CD8-positive, alpha-beta memory T cell (primary cell): ENCODE measurements around the gene OSTC. TPM values are rescaled to one million over a fixed set of nuclear protein-coding genes. Genes with fewer than 3 reads are reported as not detected.

ENCODE experiments used
- CTCF ChIA-PET: fragments of 350-600 bp; sonication (Branson Sonifier 250); formaldehyde crosslinking; loops from one replicate; lab custom pipeline; 2021; ENCODE audit warnings: antibody characterized with exemption; lab: Charles Lee
- POLR2A ChIA-PET: fragments of 350-600 bp; sonication (Branson Sonifier 250); formaldehyde crosslinking; loops from one replicate; lab custom pipeline; 2021; ENCODE audit warnings: antibody characterized with exemption; lab: Charles Lee
- DNase-seq, 5 donors: peaks; one replicate each; pipeline versions ENCODE4 v3.0.0 to v3.0.0-alpha.2; 2020 to 2022; ENCODE audit warnings: mixed read lengths in 1 of 5
- H3K27ac ChIP-seq: one replicate; pipeline ENCODE4 v1.7.0; 2013; ENCODE audit warnings: low read depth, mild to moderate bottlenecking, low read length, moderate library complexity
- H3K27me3 ChIP-seq: 2 replicates; pipeline ENCODE4 v1.7.0; 2013; ENCODE audit warnings: low read length, mild to moderate bottlenecking; ENCODE audit not compliant: insufficient read depth, poor library complexity, severe bottlenecking
- H3K36me3 ChIP-seq: 2 replicates; pipeline ENCODE4 v1.7.0; 2013; ENCODE audit warnings: mild to moderate bottlenecking, low read length, moderate library complexity; ENCODE audit not compliant: insufficient read depth
- H3K4me1 ChIP-seq: 2 replicates; pipeline ENCODE4 v1.7.0; 2013; ENCODE audit warnings: mild to moderate bottlenecking, low read length, moderate library complexity; ENCODE audit not compliant: insufficient read depth
- H3K4me3 ChIP-seq: 2 replicates; pipeline ENCODE4 v1.7.0; 2013; ENCODE audit warnings: mild to moderate bottlenecking, low read length
- H3K9me3 ChIP-seq: 2 replicates; pipeline ENCODE4 v1.7.0; 2013; ENCODE audit warnings: mild to moderate bottlenecking, low read length
- H3K27ac Mint-ChIP-seq, 8 donors: one replicate each; pipeline ENCODE4 v1.8.0; 2020 to 2021; ENCODE audit warnings: mixed read lengths in 8 of 8, mild to moderate bottlenecking in 6 of 8, inconsistent platforms in 3 of 8, moderate library complexity in 3 of 8
- H3K27me3 Mint-ChIP-seq, 2 donors: one replicate each; pipeline ENCODE4 v1.8.0; 2020 to 2021; ENCODE audit warnings: mixed read lengths in 2 of 2, mild to moderate bottlenecking in 1 of 2, moderate library complexity in 1 of 2
- H3K36me3 Mint-ChIP-seq, 3 donors: one replicate each; pipeline ENCODE4 v1.8.0; 2020 to 2021; ENCODE audit warnings: mixed read lengths in 3 of 3, inconsistent platforms in 1 of 3, mild to moderate bottlenecking in 1 of 3
- H3K4me1 Mint-ChIP-seq, 3 donors: one replicate each; pipeline ENCODE4 v1.8.0; 2020 to 2021; ENCODE audit warnings: mixed read lengths in 3 of 3, inconsistent platforms in 1 of 3, mild to moderate bottlenecking in 1 of 3
- H3K4me3 Mint-ChIP-seq, 7 donors: one replicate each; pipeline ENCODE4 v1.8.0; 2020 to 2021; ENCODE audit warnings: mixed read lengths in 7 of 7, mild to moderate bottlenecking in 6 of 7, moderate library complexity in 4 of 7, inconsistent platforms in 2 of 7
- H3K9me3 Mint-ChIP-seq, 5 donors: one replicate each; pipeline ENCODE4 v1.8.0; 2020 to 2022; ENCODE audit warnings: mixed read lengths in 5 of 5, mild to moderate bottlenecking in 3 of 5, moderate library complexity in 2 of 5, inconsistent platforms in 1 of 5
- polyA plus RNA-seq: library from polyadenylated mRNA; unstranded; fragments of 300-500 nt; fragmentation: Illumina TruSeq; gene quantifications from one replicate; pipeline ENCODE4 v1.2.3, GENCODE V29; 2021
- total RNA-seq, 2 experiments: library from RNA; stranded (reverse); gene quantifications; one replicate each; pipeline ENCODE4 v1.2.3, GENCODE V29; 2021

Gene OSTC
- total and polyA plus RNA-seq, 3 experiments from 2014 or later, result 90.8 to 154 (median 93.1) TPM

DNA sequence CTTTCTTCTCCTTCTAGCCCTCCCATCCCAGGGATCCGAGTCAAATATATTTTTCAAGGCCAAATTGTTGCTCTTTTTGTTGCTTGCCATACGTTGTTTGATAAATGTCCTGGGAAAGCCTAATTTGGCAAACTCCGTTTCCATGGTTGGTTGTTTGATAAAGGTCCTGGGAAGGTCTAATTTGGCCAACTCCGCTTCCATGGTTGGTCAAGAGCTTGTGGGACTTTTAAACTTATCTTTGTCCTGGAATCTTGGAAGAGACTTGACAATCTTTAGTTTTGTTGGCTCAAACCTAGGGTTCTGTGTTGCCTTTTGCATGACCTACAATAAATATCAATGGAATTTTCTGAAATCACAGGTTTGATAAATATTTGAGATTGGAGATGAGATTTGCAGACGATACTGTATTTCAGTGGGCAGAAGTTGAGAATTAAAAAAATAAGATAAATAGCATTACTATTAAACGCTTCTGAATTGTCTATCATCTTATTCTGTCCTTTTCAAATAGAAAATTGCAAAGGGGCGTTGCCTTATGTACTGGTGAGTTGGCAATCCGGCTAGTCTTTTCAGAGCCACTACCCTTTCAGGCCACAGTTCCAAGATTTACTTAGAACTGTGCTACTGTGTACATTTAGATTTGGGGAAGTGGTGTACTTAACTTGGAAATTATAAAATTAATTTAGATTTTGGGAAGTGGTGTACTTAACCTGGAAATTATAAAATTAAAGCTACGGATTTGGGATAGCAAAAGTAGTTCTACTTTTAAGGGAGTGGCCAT lies 804 bp downstream of the OSTC start:
- peaks cover 14% of the 10 kb centered on the region for H3K4me1 ChIP-seq
- H3K4me3 Mint-ChIP-seq, result peak overlapping the region; percentile 94 to 99 (median 98)
- peaks cover 36 to 51% (median 46%) of the 10 kb centered on the region in 3 donors for H3K4me1 Mint-ChIP-seq
- peak overlapping the region; percentile 90 for H3K4me3 ChIP-seq
- H3K27me3 Mint-ChIP-seq, result no peaks in the 10 kb centered on the region
- H3K36me3 ChIP-seq, result peaks cover 2% of the 10 kb centered on the region
- CTCF ChIA-PET, result no interaction called here
- POLR2A ChIA-PET, result interaction anchor here (0.6 to 3.0 kb wide), 2 partner anchors 30 to 931 kb away, joined by 3 to 20 read pairs; partner anchors contain the start of genes PAPSS1 and RPL34
- DNase-seq, result no peak
- no peaks in the 10 kb centered on the region for H3K27me3 ChIP-seq
- peak overlapping the region; percentile 94 for H3K27ac ChIP-seq
- H3K9me3 Mint-ChIP-seq, result no peaks in the 10 kb centered on the region
- H3K27ac Mint-ChIP-seq, result peak overlapping the region; percentile 96 to 100 (median 98)
- H3K36me3 Mint-ChIP-seq, result peaks cover 0 to 25% (median 9%) of the 10 kb centered on the region in 3 donors
- no peaks in the 10 kb centered on the region for H3K9me3 ChIP-seq

DNA sequence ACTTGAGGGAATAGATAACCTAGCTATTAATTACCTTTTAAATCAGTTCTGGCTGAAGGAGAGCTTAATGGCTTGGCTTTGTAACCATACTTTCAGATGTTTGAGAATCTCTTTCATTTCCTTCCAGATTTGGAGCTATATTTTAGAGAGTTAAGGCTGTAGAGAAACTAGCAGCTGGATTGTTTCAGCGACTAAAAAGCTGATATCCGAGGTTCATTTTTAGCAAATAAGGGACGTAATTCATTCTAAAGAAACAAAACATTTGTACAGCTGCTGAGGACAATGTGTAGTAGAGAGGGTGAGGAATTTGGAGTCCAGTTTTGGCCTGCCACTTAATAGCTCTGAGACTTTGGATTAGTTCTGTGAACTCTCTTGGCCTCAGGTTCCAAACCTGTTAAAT lies 12.2 kb downstream of the OSTC start:
- CTCF ChIA-PET, result interaction anchor here (1.1 kb wide), 1 partner anchor 13 kb away, joined by 3 read pairs; the partner anchor contains the start of gene OSTC
- no peaks in the 10 kb centered on the region for H3K4me1 ChIP-seq
- H3K27ac ChIP-seq, result no peak overlapping the region
- H3K27me3 Mint-ChIP-seq, result no peaks in the 10 kb centered on the region
- no peaks in the 10 kb centered on the region for H3K9me3 Mint-ChIP-seq
- H3K4me1 Mint-ChIP-seq, result peaks cover 6 to 10% (median 8%) of the 10 kb centered on the region in 3 donors
- peaks cover 0 to 75% (median 14%) of the 10 kb centered on the region in 3 donors for H3K36me3 Mint-ChIP-seq
- H3K4me3 Mint-ChIP-seq, result no peak overlapping the region
- H3K36me3 ChIP-seq, result peaks cover 22% of the 10 kb centered on the region
- H3K9me3 ChIP-seq, result no peaks in the 10 kb centered on the region
- POLR2A ChIA-PET, result no interaction called here
- no peaks in the 10 kb centered on the region for H3K27me3 ChIP-seq
- H3K4me3 ChIP-seq, result no peak overlapping the region
- no peak for DNase-seq
- H3K27ac Mint-ChIP-seq, result no peak overlapping the region

DNA sequence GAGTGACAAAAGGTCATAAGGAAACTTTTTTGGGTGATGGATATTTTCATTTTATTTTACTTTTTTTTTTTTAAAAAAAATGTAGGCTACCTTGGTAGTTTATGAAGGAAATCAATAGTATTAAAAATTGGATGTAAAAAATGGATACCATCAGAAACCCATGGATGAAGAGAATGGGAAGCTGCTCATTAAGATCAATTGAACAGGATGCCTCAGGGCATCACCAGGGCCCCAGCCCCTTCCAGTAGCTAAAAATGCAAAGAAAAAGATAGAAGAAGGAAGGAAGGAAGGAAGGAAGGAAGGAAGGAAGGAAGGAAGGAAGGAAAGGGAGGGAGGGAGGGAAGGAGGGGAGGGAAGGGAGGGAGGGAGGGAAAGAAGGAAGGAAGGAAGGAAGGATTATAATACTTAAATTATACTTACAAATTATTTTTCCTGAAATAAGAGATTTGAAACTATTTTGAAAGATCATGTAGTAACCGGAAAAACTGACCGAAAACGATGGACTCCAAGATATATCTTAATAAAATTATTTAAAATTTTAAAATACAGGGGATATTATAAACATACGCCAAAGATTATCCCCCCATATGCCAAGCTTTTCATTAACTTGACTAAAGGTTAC lies 24.1 kb downstream of the OSTC start:
- H3K4me3 Mint-ChIP-seq, result no peak overlapping the region
- H3K9me3 ChIP-seq, result no peaks in the 10 kb centered on the region
- DNase-seq, result no peak
- H3K36me3 Mint-ChIP-seq, result peaks cover 0 to 19% (median 1%) of the 10 kb centered on the region in 3 donors
- H3K9me3 Mint-ChIP-seq, result no peaks in the 10 kb centered on the region
- H3K4me1 Mint-ChIP-seq, result no peaks in the 10 kb centered on the region
- H3K27ac Mint-ChIP-seq, result peak overlapping the region in 1 of 8 donors; percentile 58
- H3K27me3 Mint-ChIP-seq, result no peaks in the 10 kb centered on the region
- H3K27me3 ChIP-seq, result no peaks in the 10 kb centered on the region
- no peak overlapping the region for H3K27ac ChIP-seq
- no peaks in the 10 kb centered on the region for H3K4me1 ChIP-seq
- H3K4me3 ChIP-seq, result no peak overlapping the region
- ChIA-PET POLR2A (no interaction called here), CTCF (no interaction called here)
- no peaks in the 10 kb centered on the region for H3K36me3 ChIP-seq

DNA sequence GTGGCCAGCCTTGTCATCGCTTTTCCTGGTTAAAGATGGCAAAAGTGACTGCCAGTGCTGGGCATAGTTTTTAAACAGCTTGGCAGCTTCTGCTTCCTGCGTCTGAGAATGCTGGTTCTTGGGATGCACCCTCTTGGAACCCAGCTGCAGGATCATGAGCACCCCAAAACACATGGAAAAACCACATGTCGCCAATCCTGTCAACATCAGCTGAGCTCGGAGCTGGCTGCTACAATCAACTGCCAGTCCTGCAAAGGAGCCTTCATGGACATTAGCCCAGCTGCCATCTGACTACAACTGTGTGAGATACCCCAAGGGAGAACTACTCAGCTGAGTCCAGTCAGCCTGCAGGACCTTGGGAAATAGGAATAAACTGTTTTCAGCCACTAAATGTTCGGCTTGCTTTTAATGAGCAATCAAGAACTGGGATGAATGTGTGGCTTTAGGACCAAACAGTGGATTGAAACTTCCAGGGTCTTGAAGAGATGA lies 31.0 kb downstream of the OSTC start:
- Histone ChIP-seq H3K9me3 (no peaks in the 10 kb centered on the region), H3K27me3 (no peaks in the 10 kb centered on the region), H3K4me1 (no peaks in the 10 kb centered on the region), H3K4me3 (no peak overlapping the region), H3K36me3 (no peaks in the 10 kb centered on the region), H3K27ac (no peak overlapping the region)
- Mint-ChIP-seq H3K9me3 (no peaks in the 10 kb centered on the region), H3K36me3 (peaks cover 0 to 6% (median 0%) of the 10 kb centered on the region in 3 donors), H3K27me3 (no peaks in the 10 kb centered on the region), H3K27ac (peak overlapping the region in 1 of 8 donors; percentile 86), H3K4me3 (no peak overlapping the region), H3K4me1 (no peaks in the 10 kb centered on the region)
- ChIA-PET CTCF (no interaction called here), POLR2A (no interaction called here)
- no peak for DNase-seq

DNA sequence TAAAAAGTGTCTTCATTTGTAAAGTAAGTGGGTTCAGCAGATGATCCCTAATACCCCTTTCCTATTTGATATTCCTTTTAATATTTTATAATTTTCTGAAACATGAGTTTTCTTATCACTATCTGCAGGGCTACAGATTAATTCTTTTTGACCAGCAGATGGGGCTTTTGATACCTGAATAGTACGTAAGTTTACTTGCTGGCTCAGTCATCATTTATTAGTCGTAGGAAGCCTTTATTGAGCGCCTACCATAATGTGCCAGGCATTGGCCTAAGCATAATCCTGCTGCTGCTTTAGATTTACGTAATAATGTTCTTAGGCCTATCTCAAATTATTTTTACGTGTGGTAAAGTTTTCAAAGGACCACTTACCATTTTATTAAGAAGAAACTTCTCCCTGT lies 33.1 kb downstream of the OSTC start:
- CTCF ChIA-PET, result no interaction called here
- H3K4me3 Mint-ChIP-seq, result no peak overlapping the region

DNA sequence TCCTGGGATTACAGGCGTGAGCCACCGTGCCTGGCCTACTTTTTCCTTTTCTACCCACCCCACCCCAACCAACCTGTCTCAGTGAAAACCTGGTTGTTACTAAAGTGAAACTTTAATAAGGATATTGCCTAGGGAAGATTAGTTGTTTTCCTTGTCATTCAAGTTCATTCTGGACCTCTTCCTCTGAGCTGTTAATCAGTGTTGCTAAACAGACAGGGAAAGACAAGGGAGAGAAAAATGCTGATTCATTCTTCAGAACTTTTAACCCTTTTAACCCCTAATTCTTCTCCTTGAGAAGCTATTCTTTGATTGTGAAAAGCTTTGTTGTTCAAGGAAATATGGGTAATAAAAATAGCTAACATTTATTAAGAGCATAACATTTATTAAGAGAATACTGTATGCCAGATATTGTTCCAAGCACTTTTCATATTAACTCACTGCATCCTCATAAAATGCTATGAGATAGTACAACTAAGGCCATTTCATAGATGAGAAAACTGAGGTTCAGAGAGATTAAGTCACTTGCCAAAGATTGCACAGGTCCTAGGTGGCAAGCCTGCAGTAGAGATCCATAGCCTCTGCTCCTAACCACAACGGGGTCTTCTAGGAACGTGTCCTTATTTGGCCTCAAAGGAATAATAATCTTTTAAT lies 34.8 kb downstream of the OSTC start:
- Mint-ChIP-seq H3K4me1 (no peaks in the 10 kb centered on the region), H3K36me3 (peaks cover 0 to 2% (median 0%) of the 10 kb centered on the region in 3 donors), H3K9me3 (no peaks in the 10 kb centered on the region), H3K4me3 (no peak overlapping the region), H3K27ac (no peak overlapping the region), H3K27me3 (peaks cover 0 to 7% of the 10 kb centered on the region in 2 donors)
- H3K27me3 ChIP-seq, result no peaks in the 10 kb centered on the region
- ChIA-PET CTCF (no interaction called here), POLR2A (interaction anchor here (0.6 kb wide), 1 partner anchor 22 kb away, joined by 7 read pairs; no protein-coding TSS in a partner anchor)
- DNase-seq, result no peak
- no peaks in the 10 kb centered on the region for H3K9me3 ChIP-seq
- H3K4me3 ChIP-seq, result no peak overlapping the region
- H3K4me1 ChIP-seq, result no peaks in the 10 kb centered on the region
- H3K36me3 ChIP-seq, result no peaks in the 10 kb centered on the region
- H3K27ac ChIP-seq, result no peak overlapping the region

More for the DNA sequence above, 33.1 kb downstream of the OSTC start:
- H3K4me3 ChIP-seq, result no peak overlapping the region
- no peaks in the 10 kb centered on the region for H3K36me3 ChIP-seq
- no peaks in the 10 kb centered on the region for H3K27me3 ChIP-seq
- H3K27me3 Mint-ChIP-seq, result peaks cover 0 to 5% of the 10 kb centered on the region in 2 donors
- no peaks in the 10 kb centered on the region for H3K4me1 ChIP-seq
- no peaks in the 10 kb centered on the region for H3K9me3 ChIP-seq
- no peak overlapping the region for H3K27ac ChIP-seq
- peak in 1 of 5 donors; percentile 8 for DNase-seq
- no peaks in the 10 kb centered on the region for H3K4me1 Mint-ChIP-seq
- H3K36me3 Mint-ChIP-seq, result peaks cover 0 to 2% (median 0%) of the 10 kb centered on the region in 3 donors
- no peak overlapping the region for H3K27ac Mint-ChIP-seq
- no peaks in the 10 kb centered on the region for H3K9me3 Mint-ChIP-seq
- POLR2A ChIA-PET, result interaction anchor here (0.6 kb wide), 1 partner anchor 46 kb away, joined by 3 read pairs; no protein-coding TSS in a partner anchor

DNA sequence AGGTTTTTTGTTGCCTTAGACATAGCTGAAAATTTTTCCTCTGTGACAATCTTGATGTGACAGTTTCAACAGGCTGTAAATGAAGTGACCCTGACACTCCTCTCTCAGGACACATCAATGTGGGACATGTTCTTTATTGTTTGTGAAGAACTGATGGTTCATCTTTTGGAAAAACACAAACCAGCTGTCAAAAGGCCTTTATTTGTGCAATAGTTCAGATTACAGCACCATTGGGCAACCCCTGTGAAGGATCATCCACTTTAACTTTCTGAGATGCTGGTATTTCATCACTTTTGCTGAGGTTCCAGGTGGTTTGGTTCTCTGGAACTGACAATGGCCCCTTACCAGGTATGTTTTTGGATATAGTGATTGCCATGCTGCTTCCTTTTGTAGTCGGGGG lies 40.3 kb downstream of the OSTC start:
- peaks cover 8 to 9% of the 10 kb centered on the region in 2 donors for H3K27me3 Mint-ChIP-seq
- H3K4me1 Mint-ChIP-seq, result no peaks in the 10 kb centered on the region
- H3K36me3 Mint-ChIP-seq, result peaks cover 0 to 2% (median 0%) of the 10 kb centered on the region in 3 donors
- no peak overlapping the region for H3K27ac Mint-ChIP-seq
- ChIA-PET CTCF (no interaction called here), POLR2A (no interaction called here)
- no peak overlapping the region for H3K4me3 ChIP-seq
- DNase-seq, result no peak
- no peaks in the 10 kb centered on the region for H3K9me3 ChIP-seq
- no peak overlapping the region for H3K27ac ChIP-seq
- H3K4me1 ChIP-seq, result no peaks in the 10 kb centered on the region
- no peaks in the 10 kb centered on the region for H3K27me3 ChIP-seq
- H3K9me3 Mint-ChIP-seq, result no peaks in the 10 kb centered on the region
- no peak overlapping the region for H3K4me3 Mint-ChIP-seq
- H3K36me3 ChIP-seq, result no peaks in the 10 kb centered on the region
